Stimulated activated CD4-positive, alpha-beta T cell treated with anti-CD3 and anti-CD28 coated beads, Interleukin-4, amount 100 ng/mL, for 24 hours (primary cell): ENCODE results near the gene VASN.
A peak's percentile ranks its signal among the peaks of the same experiment; 100 is the strongest.
"Not testable (repeated sequence)": the region's sequence is repeated elsewhere in the genome, so short reads cannot be mapped to it uniquely, and the experiment has no call there.

Experiments used
- DNase-seq: peaks from one replicate; pipeline ENCODE4 v3.0.0-alpha.2; 2020

The VASN gene

GRCh38 chr16:4337540-4338088, 34.0 kb upstream of the VASN start:
- DNase-seq = no peak

- no peak for DNase-seq
Observed at GRCh38 chr16:4338125-4338582, 33.5 kb upstream of the VASN start.

- no peak for DNase-seq
Observed at GRCh38 chr16:4338712-4339299, 32.8 kb upstream of the VASN start.

GRCh38 chr16:4339455-4339854, 32.2 kb upstream of the VASN start:
- DNase-seq = no peak

- no peak for DNase-seq
Observed at GRCh38 chr16:4339909-4340308, 31.7 kb upstream of the VASN start.

- DNase-seq = no peak
Observed at GRCh38 chr16:4340443-4340842, 31.2 kb upstream of the VASN start.

- no peak for DNase-seq
Observed at GRCh38 chr16:4341250-4341649, 30.4 kb upstream of the VASN start.

GRCh38 chr16:4342866-4343744, 28.5 kb upstream of the VASN start:
- no peak for DNase-seq

GRCh38 chr16:4344300-4344982, 27.2 kb upstream of the VASN start:
- not testable (repeated sequence) for DNase-seq

GRCh38 chr16:4344983-4345835, 26.4 kb upstream of the VASN start:
- DNase-seq = no peak

GRCh38 chr16:4345836-4346781, 25.5 kb upstream of the VASN start:
- DNase-seq = no peak

GRCh38 chr16:4347010-4347409, 24.6 kb upstream of the VASN start:
- DNase-seq = no peak

GRCh38 chr16:4347765-4348509, 23.7 kb upstream of the VASN start:
- no peak for DNase-seq

GRCh38 chr16:4349332-4349731, 22.3 kb upstream of the VASN start:
- DNase-seq = no peak

- no peak for DNase-seq
Observed at GRCh38 chr16:4350365-4350786, 21.3 kb upstream of the VASN start.

- DNase-seq = peak; percentile 98
Observed at GRCh38 chr16:4350787-4351659, 20.6 kb upstream of the VASN start, which contains the start of gene PAM16. PAM16 (minus strand) TSS chr16:4351321; CDS start chr16:4351234, 87 bp downstream.

GRCh38 chr16:4351880-4352279, 19.8 kb upstream of the VASN start:
- peak; percentile 28 for DNase-seq

- no peak for DNase-seq
Observed at GRCh38 chr16:4352843-4353242, 18.8 kb upstream of the VASN start.

GRCh38 chr16:4353675-4354074, 18.0 kb upstream of the VASN start:
- DNase-seq = no peak
